GM12878 (cell line): Measurements from ENCODE around the gene RAPGEF6. TPM values are rescaled to one million over a fixed set of nuclear protein-coding genes. Genes with fewer than 3 reads are reported as not detected.

Experiments used
- ATAC-seq: fragments of 200-7000 bp; cut with Tn5 transposase; 3 replicates; pipeline ENCODE4 v1.9.1; 2020; ENCODE audit warnings: mild to moderate bottlenecking, moderate library complexity
- BruUV-seq: library from RNA; stranded (reverse); fragments of 400-500 nt; replicated peaks from 2 replicates; lab custom pipeline; 2021; lab: Mats Ljungman, UMichigan
- CTCF ChIA-PET: fragments of 300-600 bp; sonication (Branson Sonifier 250); formaldehyde crosslinking; extraction: SDS; loops from one replicate; lab custom pipeline; 2021; ENCODE audit warnings: inconsistent platforms; lab: Yijun Ruan, JAX
- POLR2A ChIA-PET: fragments of 350-600 bp; formaldehyde crosslinking; extraction: SDS; loops from one replicate; lab custom pipeline; 2021; ENCODE audit warnings: inconsistent platforms; lab: Charles Lee
- RAD21 ChIA-PET: fragments of 300-600 bp; sonication (Branson Sonifier 250); formaldehyde crosslinking; loops from one replicate; lab custom pipeline; 2023; ENCODE audit warnings: antibody characterized with exemption; ENCODE audit not compliant: unreplicated experiment; lab: Charles Lee
- SMC1A ChIA-PET: fragments of 300-600 bp; sonication (Branson Sonifier 250); formaldehyde crosslinking; loops from one replicate; lab custom pipeline; 2023; ENCODE audit not compliant: unreplicated experiment, uncharacterized antibody; lab: Charles Lee
- DNase-seq: peaks from one replicate; pipeline ENCODE4 v3.0.0-alpha.2; 2011; ENCODE audit warnings: low read depth, low spot score
- FAIRE-seq: peaks from 3 replicates; lab custom pipeline; 2011; peaks lifted over from hg19 to GRCh38; lab: Jason Lieb, UNC
- H2AFZ ChIP-seq: 2 replicates; pipeline ENCODE4 v1.6.0; 2011; ENCODE audit warnings: low read depth, low read length, control low read depth; ENCODE audit not compliant: control insufficient read depth
- H3K27ac ChIP-seq: 2 replicates; pipeline ENCODE4 v1.5.1; 2011; ENCODE audit warnings: control low read depth; ENCODE audit not compliant: control insufficient read depth, insufficient read depth
- H3K27me3 ChIP-seq, 2 experiments: replicated peaks in 1 of 2; 2 replicates each; pipeline versions ENCODE4 v1.6.0 to v1.6.1; 2011; ENCODE audit warnings: low read length in 1 of 2; ENCODE audit not compliant: control insufficient read depth in 2 of 2, insufficient read depth in 2 of 2
- H3K36me3 ChIP-seq, 2 experiments: 2 replicates each; pipeline ENCODE4 v1.5.1; 2011; ENCODE audit warnings: low read length in 1 of 2; ENCODE audit not compliant: control insufficient read depth in 2 of 2, insufficient read depth in 2 of 2
- H3K4me1 ChIP-seq: 2 replicates; pipeline ENCODE4 v1.6.1; 2011; ENCODE audit warnings: mild to moderate bottlenecking, low read length, moderate library complexity, mixed read lengths; ENCODE audit not compliant: control insufficient read depth, insufficient read depth
- H3K4me2 ChIP-seq: 2 replicates; pipeline ENCODE4 v1.6.0; 2011; ENCODE audit warnings: control low read depth; ENCODE audit not compliant: control insufficient read depth, insufficient read depth
- H3K4me3 ChIP-seq: fragments of 200-600 bp; sonication (generic); 2 replicates; pipeline ENCODE4 v1.5.1; 2016
- H3K79me2 ChIP-seq: 2 replicates; pipeline ENCODE4 v1.6.0; 2011; ENCODE audit warnings: low read length; ENCODE audit not compliant: control insufficient read depth, insufficient read depth
- H3K9ac ChIP-seq: 2 replicates; pipeline ENCODE4 v1.8.0; 2011; ENCODE audit warnings: low read length, control low read depth, mixed read lengths; ENCODE audit not compliant: control insufficient read depth, insufficient read depth
- H3K9me3 ChIP-seq: replicated peaks from 3 replicates; pipeline ENCODE4 v1.5.1; 2011; ENCODE audit warnings: mild to moderate bottlenecking, low read length; ENCODE audit not compliant: control insufficient read depth, insufficient read depth
- H4K20me1 ChIP-seq: 2 replicates; pipeline ENCODE4 v1.6.0; 2011; ENCODE audit not compliant: control insufficient read depth, insufficient read depth
- CBFB ChIP-seq: IDR thresholded peaks from 2 replicates; pipeline ENCODE4 v1.6.1; 2016; ENCODE audit warnings: antibody characterized with exemption, low read depth
- FOXK2 ChIP-seq: fragments of 450-650 bp; IDR thresholded peaks from 2 replicates; pipeline ENCODE4 v1.6.1; 2017; ENCODE audit warnings: mild to moderate bottlenecking, moderate library complexity
- KLF5 ChIP-seq: fragments of 450-650 bp; IDR thresholded peaks from 2 replicates; pipeline ENCODE4 v1.6.1; 2014; ENCODE audit warnings: mild to moderate bottlenecking; ENCODE audit not compliant: partially characterized antibody
- MEF2A ChIP-seq: IDR thresholded peaks from 2 replicates; pipeline ENCODE4 v1.6.1; 2011; ENCODE audit warnings: low read depth, mild to moderate bottlenecking, low read length, moderate library complexity; ENCODE audit not compliant: insufficient read depth
- MEF2B ChIP-seq: fragments of 450-650 bp; IDR thresholded peaks from 2 replicates; pipeline ENCODE4 v1.6.1; 2018; ENCODE audit warnings: mild to moderate bottlenecking, moderate library complexity; ENCODE audit not compliant: partially characterized antibody, poor library complexity, severe bottlenecking
- RELA ChIP-seq: fragments of 450-650 bp; IDR thresholded peaks from 2 replicates; pipeline ENCODE4 v1.8.0; 2014; ENCODE audit warnings: borderline replicate concordance; ENCODE audit not compliant: partially characterized antibody
- ZBED1 ChIP-seq: IDR thresholded peaks from 2 replicates; pipeline ENCODE4 v1.6.1; 2016; ENCODE audit warnings: borderline replicate concordance
- WGBS: methylation state at CpG from one replicate; pipeline ENCODE4 v1.1.6; 2016; ENCODE audit warnings: low lambda C conversion rate; ENCODE audit not compliant: insufficient replicate concordance, insufficient coverage; ENCODE audit errors: missing lambda C conversion rate; 5-methylcytosine and 5-hydroxymethylcytosine counted together
- in situ Hi-C: fragments of 300-500 bp; cut with MboI; formaldehyde crosslinking; loops from 9 replicates; pipeline ENCODE4 v1.14.3; 2018; ENCODE audit warnings: mixed read lengths
- intact Hi-C: fragments of 100-400 bp; cut with micrococcal nuclease; formaldehyde crosslinking; loops from one replicate; pipeline ENCODE4 v1.14.2; 2022; ENCODE audit not compliant: unreplicated experiment
- polyA plus RNA-seq, 11 experiments: library from polyadenylated mRNA; depleted of rRNA in 4 of 11; unstranded in 6 of 11; stranded (reverse) in 5 of 11; fragments of >200 nt; fragmentation: Nextera tagmentation in 4 of 11; fragmentation: Illumina TruSeq in 1 of 11; extraction: Ambion mirVana in 4 of 11; extraction: Trizol in 1 of 11; gene quantifications; 1 replicate in 1 of 11; 2 replicates in 10 of 11; pipeline versions ENCODE4 v1.2.1 to v1.2.3, GENCODE V29; 2011 to 2016; ENCODE audit warnings: inconsistent platforms in 2 of 11, missing spikeins in 2 of 11, low read depth in 1 of 11
- total RNA-seq, 4 experiments: library from RNA; depleted of rRNA in 3 of 4; stranded (reverse); fragments of >200 nt in 3 of 4; fragmentation: Illumina TruSeq in 1 of 4; extraction: Trizol in 1 of 4; gene quantifications; 2 replicates each; pipeline versions ENCODE4 v1.2.1 to v1.2.3, GENCODE V29; 2013 to 2021
- TF ChIP-seq, protein P1 (sequence below): IDR thresholded peaks from 2 replicates; pipeline ENCODE4 v1.6.1; 2011; ENCODE audit warnings: borderline replicate concordance, low read depth, mild to moderate bottlenecking, moderate library complexity, mixed read lengths, low read length; ENCODE audit not compliant: insufficient read depth; ENCODE audit errors: extremely low read length

Gene RAPGEF6
- total and polyA plus RNA-seq, 10 of the 15 experiments (the other 5 are each of a cell fraction or from before 2014, with no cell fraction given), result 2.9 to 24.0 (median 14.2) TPM

DNA sequence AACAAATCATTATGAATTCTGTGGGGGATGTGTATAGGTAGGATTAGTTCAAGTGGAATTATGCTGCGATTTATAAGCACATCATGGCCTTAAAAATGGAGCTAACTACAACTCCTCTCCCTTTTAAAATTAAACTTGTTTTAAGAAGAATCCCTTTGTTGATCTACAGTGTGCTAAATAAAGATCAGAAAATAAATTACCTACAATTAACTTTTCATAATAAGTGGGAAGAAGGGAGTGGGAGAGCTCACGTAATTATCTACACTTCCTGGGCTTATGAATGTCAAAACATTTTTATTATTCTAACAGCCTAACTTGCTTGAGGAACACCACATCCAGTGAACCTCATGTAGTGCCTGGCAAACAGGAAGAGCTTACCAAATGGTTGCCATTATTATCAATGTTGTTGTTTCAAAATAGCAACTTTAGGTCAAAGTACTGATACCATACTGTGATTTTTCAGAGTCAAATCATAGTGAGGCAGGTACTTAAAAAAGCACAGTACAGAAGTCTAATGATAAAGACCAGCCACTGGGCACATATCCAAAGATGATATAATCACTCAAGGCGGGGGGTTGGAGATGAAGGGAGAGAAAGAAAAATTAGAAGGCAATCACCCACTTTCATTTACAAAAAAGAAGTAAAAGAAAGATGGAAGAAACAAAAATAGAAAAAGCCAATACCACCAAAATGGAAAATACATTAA is 174.0 kb downstream of the RAPGEF6 start:
- Histone ChIP-seq H3K4me1 (no peaks in the 10 kb centered on the region), H3K4me3 (no peak overlapping the region), H3K9me3 (no peaks in the 10 kb centered on the region), H3K9ac (no peak overlapping the region)
- no peak for DNase-seq
- 94% methylated on average over 3 of the region's 3 CpGs for WGBS
- ChIA-PET CTCF (interaction anchor here (0.5 to 1.1 kb wide), 2 partner anchors 13 to 167 kb away, joined by 3 to 4 read pairs; no protein-coding TSS in a partner anchor), SMC1A (interaction anchor here (0.7 to 1.6 kb wide), 5 partner anchors 11 to 546 kb away, joined by 3 to 5 read pairs (median 3); no protein-coding TSS in a partner anchor), POLR2A (interaction anchor here (0.6 kb wide), 1 partner anchor 1060 kb away, joined by 3 read pairs; no protein-coding TSS in a partner anchor)
- ATAC-seq, result no peak
- no peak for TF ChIP-seq MEF2A
- TF ChIP-seq, protein P1, sequence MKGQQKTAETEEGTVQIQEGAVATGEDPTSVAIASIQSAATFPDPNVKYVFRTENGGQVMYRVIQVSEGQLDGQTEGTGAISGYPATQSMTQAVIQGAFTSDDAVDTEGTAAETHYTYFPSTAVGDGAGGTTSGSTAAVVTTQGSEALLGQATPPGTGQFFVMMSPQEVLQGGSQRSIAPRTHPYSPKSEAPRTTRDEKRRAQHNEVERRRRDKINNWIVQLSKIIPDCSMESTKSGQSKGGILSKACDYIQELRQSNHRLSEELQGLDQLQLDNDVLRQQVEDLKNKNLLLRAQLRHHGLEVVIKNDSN, result no peak
- no peak for TF ChIP-seq FOXK2
- no peak for TF ChIP-seq RELA
- no peak for TF ChIP-seq ZBED1
- no peak for TF ChIP-seq KLF5
- TF ChIP-seq MEF2B, result no peak
- TF ChIP-seq CBFB, result no peak
- TF ChIP-seq, all 136 proteins: peak for 0
- Histone ChIP-seq H3K4me2 (no peak overlapping the region), H3K27ac (no peak overlapping the region), H3K27me3 (no peaks in the 10 kb centered on the region), H3K36me3 (peaks cover 0 to 15% of the 10 kb centered on the region in 2 experiments; a peak in 3 of 4 replicates), H3K79me2 (no peaks in the 10 kb centered on the region), H2AFZ (no peak overlapping the region), H4K20me1 (no peaks in the 10 kb centered on the region)
- no TSS peak for BruUV-seq
- intact Hi-C loops, result no loop called here
- FAIRE-seq, result no peak
- in situ Hi-C loops, result no loop called here
- RAD21 ChIA-PET, result no interaction called here
